ENCODE results near the gene FOXP4. TPM values are rescaled to one million over a fixed set of nuclear protein-coding genes. Genes with fewer than 3 reads are reported as not detected.

FOXP4 gene
- total RNA-seq, 1 experiment from 2014 or later = 32.3 TPM

DNA sequence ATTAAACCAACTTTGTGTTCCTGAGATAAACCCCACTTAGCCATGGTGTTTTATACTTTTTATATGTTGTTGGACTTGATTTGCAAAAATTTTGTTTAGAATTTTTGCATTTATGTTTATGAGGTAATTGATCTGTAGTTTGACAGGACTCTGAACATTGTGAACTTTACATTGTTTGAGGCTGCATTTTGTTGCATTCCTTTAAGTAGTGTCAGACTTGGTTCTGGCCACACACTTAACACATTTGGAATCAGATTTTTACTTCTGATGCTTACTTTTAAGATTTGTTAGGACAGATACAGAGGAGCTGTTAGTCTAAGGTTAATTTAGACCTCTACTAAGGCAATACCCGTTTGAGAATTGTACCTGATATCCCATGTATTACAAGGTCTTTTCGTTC, 75.6 kb downstream of the FOXP4 start (continued):
- TF ChIP-seq TCF7L2 (IDR thresholded peaks at IDR 0.05; ENCODE audit: borderline replicate concordance, extremely low read depth, insufficient read depth, insufficient read length) = no peak
- no peak for TF ChIP-seq ELF1 (IDR thresholded peaks at IDR 0.05; ENCODE audit: borderline replicate concordance, low read depth)
- TF ChIP-seq, protein P1, sequence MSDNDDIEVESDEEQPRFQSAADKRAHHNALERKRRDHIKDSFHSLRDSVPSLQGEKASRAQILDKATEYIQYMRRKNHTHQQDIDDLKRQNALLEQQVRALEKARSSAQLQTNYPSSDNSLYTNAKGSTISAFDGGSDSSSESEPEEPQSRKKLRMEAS (IDR thresholded peaks at IDR 0.05) = no peak
- TF ChIP-seq, protein P2, sequence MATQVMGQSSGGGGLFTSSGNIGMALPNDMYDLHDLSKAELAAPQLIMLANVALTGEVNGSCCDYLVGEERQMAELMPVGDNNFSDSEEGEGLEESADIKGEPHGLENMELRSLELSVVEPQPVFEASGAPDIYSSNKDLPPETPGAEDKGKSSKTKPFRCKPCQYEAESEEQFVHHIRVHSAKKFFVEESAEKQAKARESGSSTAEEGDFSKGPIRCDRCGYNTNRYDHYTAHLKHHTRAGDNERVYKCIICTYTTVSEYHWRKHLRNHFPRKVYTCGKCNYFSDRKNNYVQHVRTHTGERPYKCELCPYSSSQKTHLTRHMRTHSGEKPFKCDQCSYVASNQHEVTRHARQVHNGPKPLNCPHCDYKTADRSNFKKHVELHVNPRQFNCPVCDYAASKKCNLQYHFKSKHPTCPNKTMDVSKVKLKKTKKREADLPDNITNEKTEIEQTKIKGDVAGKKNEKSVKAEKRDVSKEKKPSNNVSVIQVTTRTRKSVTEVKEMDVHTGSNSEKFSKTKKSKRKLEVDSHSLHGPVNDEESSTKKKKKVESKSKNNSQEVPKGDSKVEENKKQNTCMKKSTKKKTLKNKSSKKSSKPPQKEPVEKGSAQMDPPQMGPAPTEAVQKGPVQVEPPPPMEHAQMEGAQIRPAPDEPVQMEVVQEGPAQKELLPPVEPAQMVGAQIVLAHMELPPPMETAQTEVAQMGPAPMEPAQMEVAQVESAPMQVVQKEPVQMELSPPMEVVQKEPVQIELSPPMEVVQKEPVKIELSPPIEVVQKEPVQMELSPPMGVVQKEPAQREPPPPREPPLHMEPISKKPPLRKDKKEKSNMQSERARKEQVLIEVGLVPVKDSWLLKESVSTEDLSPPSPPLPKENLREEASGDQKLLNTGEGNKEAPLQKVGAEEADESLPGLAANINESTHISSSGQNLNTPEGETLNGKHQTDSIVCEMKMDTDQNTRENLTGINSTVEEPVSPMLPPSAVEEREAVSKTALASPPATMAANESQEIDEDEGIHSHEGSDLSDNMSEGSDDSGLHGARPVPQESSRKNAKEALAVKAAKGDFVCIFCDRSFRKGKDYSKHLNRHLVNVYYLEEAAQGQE (IDR thresholded peaks at IDR 0.05; ENCODE audit: low read depth) = no peak
- TF ChIP-seq YY1 (IDR thresholded peaks at IDR 0.05; ENCODE audit: extremely low read depth, insufficient replicate concordance, low read depth, low read length) = no peak
- no peak for TF ChIP-seq SP1 (IDR thresholded peaks at IDR 0.05; ENCODE audit: low read depth)
- no peak for TF ChIP-seq FOSL1 (IDR thresholded peaks at IDR 0.05; ENCODE audit: low read depth)
- TF ChIP-seq POLR2AphosphoS5 (IDR thresholded peaks at IDR 0.05; ENCODE audit: low read depth, low read length) = no peak
- no peak for TF ChIP-seq CBX3 (IDR thresholded peaks at IDR 0.05; ENCODE audit: low read depth)

DNA sequence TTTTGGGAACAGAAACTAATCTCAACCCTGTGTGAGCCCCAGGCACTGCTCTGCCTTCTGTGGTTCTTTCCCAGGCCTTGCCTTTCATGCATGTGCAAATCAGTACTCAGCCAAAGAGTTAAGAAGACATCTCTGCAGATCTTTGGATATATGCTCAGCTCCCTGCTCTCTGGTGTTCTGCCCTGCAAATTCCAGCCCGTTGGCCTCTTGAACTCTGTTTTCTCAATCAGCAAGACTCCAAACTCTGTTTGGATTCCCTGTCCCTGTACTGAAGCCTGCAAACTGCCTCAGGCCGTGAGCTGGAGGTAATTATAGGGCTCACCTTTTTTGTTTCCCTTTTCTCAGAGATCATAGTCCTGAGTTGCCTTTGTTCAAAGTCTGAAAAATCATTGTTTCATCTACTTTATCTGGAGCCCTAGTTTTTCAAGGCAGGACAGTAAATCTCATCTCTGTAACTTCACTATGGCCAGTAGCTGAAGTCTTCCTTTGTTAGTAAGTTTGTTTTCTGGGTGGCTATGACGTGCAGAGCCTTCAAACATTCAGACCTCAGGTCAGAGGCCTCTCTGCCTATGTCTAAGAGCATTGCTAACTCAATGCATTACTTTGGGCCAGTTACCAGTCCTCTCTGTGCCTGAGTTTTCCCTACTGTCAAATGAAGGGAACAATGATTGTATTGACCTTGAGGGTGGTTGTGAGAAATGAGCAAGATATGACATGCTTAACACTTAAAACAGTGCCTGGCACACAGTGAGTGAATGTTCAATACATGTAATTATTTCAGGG, 76.2 kb downstream of the FOXP4 start:
- H3K4me3 ChIP-seq (replicated peaks in 1 of 2; ENCODE audit: low read depth in 1 of 2, low read length in 2 of 2) = no peak overlapping the region
- H3K27ac ChIP-seq (ENCODE audit: low read depth, low read length) = no peak overlapping the region
- BruUV-seq (replicated peaks) = no TSS peak
- DNase-seq (ENCODE audit: low read depth, low spot score) = no peak
- 0 out of 4 replicates have a peak, but pooled peaks cover 0 to 4% of the 10 kb centered on the region in 2 experiments for H3K9me3 ChIP-seq (ENCODE audit: control insufficient read depth in 1 of 2, insufficient read depth in 1 of 2, low read depth in 1 of 2, low read length in 2 of 2)
- no peaks in the 10 kb centered on the region for H3K4me1 ChIP-seq (ENCODE audit: control insufficient read depth in 1 of 2, insufficient read depth in 2 of 2, low read length in 2 of 2)
- no peaks in the 10 kb centered on the region for H3K79me2 ChIP-seq (ENCODE audit: insufficient read depth, low read length)
- RAD21 ChIA-PET (ENCODE audit: low non-redundant PET in 1 of 2, low total read pairs in 2 of 2, uncharacterized antibody in 2 of 2, unreplicated experiment in 2 of 2) = no interaction called here
- CTCF ChIA-PET = no interaction called here
- no peaks in the 10 kb centered on the region for H3K36me3 ChIP-seq (ENCODE audit: control insufficient read depth in 1 of 2, insufficient read depth in 2 of 2, low read length in 2 of 2)
- no peaks in the 10 kb centered on the region for H3K9me2 ChIP-seq (ENCODE audit: insufficient read depth)
- POLR2A ChIA-PET = no interaction called here
- H3K9ac ChIP-seq (ENCODE audit: low read length) = no peak overlapping the region
- H2AFZ ChIP-seq (ENCODE audit: low read depth, low read length, poor library complexity, severe bottlenecking) = no peak overlapping the region
- ATAC-seq = no peak
- no peaks in the 10 kb centered on the region for H4K20me1 ChIP-seq (ENCODE audit: insufficient read depth)
- intact Hi-C loops (cut with micrococcal nuclease) = no loop called here
- H3K27me3 ChIP-seq (ENCODE audit: insufficient read depth, low read length) = no peaks in the 10 kb centered on the region
- H3K4me2 ChIP-seq (ENCODE audit: low read length) = no peak overlapping the region
- TF ChIP-seq, protein P1 (IDR thresholded peaks at IDR 0.05) = no peak
- no peak for TF ChIP-seq FOSL1 (IDR thresholded peaks at IDR 0.05; ENCODE audit: low read depth)
- no peak for TF ChIP-seq POLR2A (IDR thresholded peaks at IDR 0.05; ENCODE audit: borderline replicate concordance, extremely low read depth, insufficient read depth, insufficient read length)
- TF ChIP-seq EGR1 (IDR thresholded peaks at IDR 0.05; ENCODE audit: low read depth) = no peak
- no peak for TF ChIP-seq JUND (IDR thresholded peaks at IDR 0.05)
- TF ChIP-seq ELF1 (IDR thresholded peaks at IDR 0.05; ENCODE audit: borderline replicate concordance, low read depth) = no peak
- TF ChIP-seq CEBPB (IDR thresholded peaks at IDR 0.05; ENCODE audit: low read depth) = no peak
- TF ChIP-seq YY1 (IDR thresholded peaks at IDR 0.05; ENCODE audit: extremely low read depth, insufficient replicate concordance, low read depth, low read length) = no peak
- TF ChIP-seq, protein P3, sequence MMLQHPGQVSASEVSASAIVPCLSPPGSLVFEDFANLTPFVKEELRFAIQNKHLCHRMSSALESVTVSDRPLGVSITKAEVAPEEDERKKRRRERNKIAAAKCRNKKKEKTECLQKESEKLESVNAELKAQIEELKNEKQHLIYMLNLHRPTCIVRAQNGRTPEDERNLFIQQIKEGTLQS (IDR thresholded peaks at IDR 0.05) = no peak
- no peak for TF ChIP-seq SIN3A (IDR thresholded peaks at IDR 0.05; ENCODE audit: low read depth)
- no peak for TF ChIP-seq EZH2 (IDR thresholded peaks at IDR 0.05)
- TF ChIP-seq SRF (IDR thresholded peaks at IDR 0.05; ENCODE audit: low read depth) = no peak
- no peak for TF ChIP-seq POLR2AphosphoS5 (IDR thresholded peaks at IDR 0.05; ENCODE audit: low read depth, low read length)
- no peak for TF ChIP-seq CBX3 (IDR thresholded peaks at IDR 0.05; ENCODE audit: low read depth)
- TF ChIP-seq TCF7L2 (IDR thresholded peaks at IDR 0.05; ENCODE audit: borderline replicate concordance, extremely low read depth, insufficient read depth, insufficient read length) = no peak

Measured in HCT116 (cell line).